Lower lobe of right lung (tissue), 2 donors: ENCODE results near the gene CAPN1. TPM values are rescaled to one million over a fixed set of nuclear protein-coding genes. Genes with fewer than 3 reads are reported as not detected.
A peak's percentile ranks its signal among the peaks of the same experiment; 100 is the strongest.

Experiments used
- ATAC-seq, 2 donors: fragments of 200-7000 bp; cut with Tn5 transposase; one replicate each; pipeline ENCODE4 v1.9.1; 2020 to 2022; ENCODE audit warnings: mild to moderate bottlenecking in 2 of 2, moderate library complexity in 2 of 2
- DNase-seq: peaks from one replicate; pipeline ENCODE4 v3.0.0-alpha.2; 2020
- H3K27ac ChIP-seq: fragments of 200-600 bp; one replicate; pipeline ENCODE4 v1.8.0; 2022
- H3K27me3 ChIP-seq: fragments of 200-600 bp; one replicate; pipeline ENCODE4 v1.8.0; 2022; ENCODE audit warnings: low read depth
- H3K36me3 ChIP-seq: fragments of 200-600 bp; one replicate; pipeline ENCODE4 v1.8.0; 2022; ENCODE audit warnings: mild to moderate bottlenecking
- H3K4me1 ChIP-seq: fragments of 200-600 bp; one replicate; pipeline ENCODE4 v1.8.0; 2022
- H3K4me3 ChIP-seq: fragments of 200-600 bp; one replicate; pipeline ENCODE4 v1.8.0; 2022; ENCODE audit warnings: mild to moderate bottlenecking
- H3K9me3 ChIP-seq: fragments of 200-600 bp; one replicate; pipeline ENCODE4 v1.8.0; 2022
- CTCF ChIP-seq: fragments of 200-600 bp; IDR thresholded peaks from one replicate; pipeline ENCODE4 v1.8.0; 2022; ENCODE audit warnings: antibody characterized with exemption, mild to moderate bottlenecking
- intact Hi-C: fragments of 100-400 bp; cut with DNase I; formaldehyde crosslinking; loops from one replicate; pipeline ENCODE4 v1.11.0; 2022
- total RNA-seq: library from RNA; stranded (reverse); fragmentation: NEBNext Ultra II Directional; extraction: Animal tissue kit (Norgen Biotek cat#: 25700); gene quantifications from one replicate; pipeline ENCODE4 v1.2.1, GENCODE V29; 2021
- donor health status: DM: no; HTN: yes; CAD: no; lungs with severe emphysema.

Gene CAPN1
- total RNA-seq, 1 donor from 2014 or later: 176 TPM

- DNase-seq: no peak
- no peaks in the 10 kb centered on the region for H3K9me3 ChIP-seq
- no peak for TF ChIP-seq CTCF
- H3K36me3 ChIP-seq: no peaks in the 10 kb centered on the region
- intact Hi-C loops: no loop called here
- peak overlapping the region; percentile 17 for H3K4me3 ChIP-seq
- H3K27me3 ChIP-seq: no peaks in the 10 kb centered on the region
- no peak for ATAC-seq
- no peaks in the 10 kb centered on the region for H3K4me1 ChIP-seq
- H3K27ac ChIP-seq: peak overlapping the region; percentile 18
These were observed 16.1 kb upstream of the CAPN1 start for GRCh38 chr11:65165410-65166317.

GRCh38 chr11:65166893-65167292 lies 14.8 kb upstream of the CAPN1 start:
- Histone ChIP-seq H3K36me3 (no peaks in the 10 kb centered on the region), H3K27me3 (no peaks in the 10 kb centered on the region), H3K9me3 (no peaks in the 10 kb centered on the region), H3K4me1 (no peaks in the 10 kb centered on the region), H3K4me3 (no peak overlapping the region), H3K27ac (no peak overlapping the region)
- ATAC-seq: no peak
- no peak for DNase-seq
- intact Hi-C loops: no loop called here
- no peak for TF ChIP-seq CTCF

- Histone ChIP-seq H3K4me1 (no peaks in the 10 kb centered on the region), H3K9me3 (no peaks in the 10 kb centered on the region), H3K36me3 (no peaks in the 10 kb centered on the region), H3K27ac (no peak overlapping the region), H3K4me3 (no peak overlapping the region), H3K27me3 (no peaks in the 10 kb centered on the region)
- DNase-seq (no peak), ATAC-seq (no peak)
- TF ChIP-seq CTCF: no peak
- intact Hi-C loops: no loop called here
These were observed 14.1 kb upstream of the CAPN1 start for GRCh38 chr11:65167656-65168055.

GRCh38 chr11:65169164-65169641 lies 12.5 kb upstream of the CAPN1 start:
- ATAC-seq: no peak
- Histone ChIP-seq H3K27me3 (no peaks in the 10 kb centered on the region), H3K4me1 (no peaks in the 10 kb centered on the region), H3K4me3 (no peak overlapping the region), H3K27ac (no peak overlapping the region), H3K9me3 (no peaks in the 10 kb centered on the region), H3K36me3 (no peaks in the 10 kb centered on the region)
- intact Hi-C loops: no loop called here
- no peak for DNase-seq
- no peak for TF ChIP-seq CTCF

- no peak for DNase-seq
- Histone ChIP-seq H3K4me1 (no peaks in the 10 kb centered on the region), H3K9me3 (no peaks in the 10 kb centered on the region), H3K27me3 (no peaks in the 10 kb centered on the region), H3K27ac (no peak within 1 kb of the TSS), H3K36me3 (no peaks in the 10 kb centered on the region), H3K4me3 (no peak within 1 kb of the TSS)
- intact Hi-C loops: no loop called here
- TF ChIP-seq CTCF: no peak
- peak in 1 of 2 donors; percentile 14 for ATAC-seq
These were observed 11.6 kb upstream of the CAPN1 start, which contains the start of gene SPDYC for GRCh38 chr11:65170058-65170534. Gene SPDYC (plus strand): TSS chr11:65170233. CDS start chr11:65171358, 1,125 bp downstream.
